ENCODE data around the gene DIAPH3. TPM values are rescaled to one million over a fixed set of nuclear protein-coding genes. Genes with fewer than 3 reads are reported as not detected.

DIAPH3 gene
- total RNA-seq, 1 donor from 2014 or later, result 4.5 TPM

- TF ChIP-seq, protein P1, sequence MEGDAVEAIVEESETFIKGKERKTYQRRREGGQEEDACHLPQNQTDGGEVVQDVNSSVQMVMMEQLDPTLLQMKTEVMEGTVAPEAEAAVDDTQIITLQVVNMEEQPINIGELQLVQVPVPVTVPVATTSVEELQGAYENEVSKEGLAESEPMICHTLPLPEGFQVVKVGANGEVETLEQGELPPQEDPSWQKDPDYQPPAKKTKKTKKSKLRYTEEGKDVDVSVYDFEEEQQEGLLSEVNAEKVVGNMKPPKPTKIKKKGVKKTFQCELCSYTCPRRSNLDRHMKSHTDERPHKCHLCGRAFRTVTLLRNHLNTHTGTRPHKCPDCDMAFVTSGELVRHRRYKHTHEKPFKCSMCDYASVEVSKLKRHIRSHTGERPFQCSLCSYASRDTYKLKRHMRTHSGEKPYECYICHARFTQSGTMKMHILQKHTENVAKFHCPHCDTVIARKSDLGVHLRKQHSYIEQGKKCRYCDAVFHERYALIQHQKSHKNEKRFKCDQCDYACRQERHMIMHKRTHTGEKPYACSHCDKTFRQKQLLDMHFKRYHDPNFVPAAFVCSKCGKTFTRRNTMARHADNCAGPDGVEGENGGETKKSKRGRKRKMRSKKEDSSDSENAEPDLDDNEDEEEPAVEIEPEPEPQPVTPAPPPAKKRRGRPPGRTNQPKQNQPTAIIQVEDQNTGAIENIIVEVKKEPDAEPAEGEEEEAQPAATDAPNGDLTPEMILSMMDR (IDR thresholded peaks at IDR 0.05; ENCODE audit: unreplicated experiment), result no peak
- H3K27me3 Mint-ChIP-seq (ENCODE audit: unreplicated experiment), result peaks cover 2% of the 10 kb centered on the region
- no peak for DNase-seq (ENCODE audit: low spot score)
- H3K36me3 Mint-ChIP-seq (ENCODE audit: low read depth, unreplicated experiment), result no peaks in the 10 kb centered on the region
- no peaks in the 10 kb centered on the region for H3K9me3 Mint-ChIP-seq (ENCODE audit: unreplicated experiment)
- H3K4me3 Mint-ChIP-seq (ENCODE audit: unreplicated experiment), result peak overlapping the region; percentile 31
- H3K27ac Mint-ChIP-seq (ENCODE audit: unreplicated experiment), result no peak overlapping the region
- peaks cover 2% of the 10 kb centered on the region for H3K4me1 Mint-ChIP-seq (ENCODE audit: unreplicated experiment)
Measured at GRCh38 chr13:59663707-59664106, 500.0 kb downstream of the DIAPH3 start.

DNA sequence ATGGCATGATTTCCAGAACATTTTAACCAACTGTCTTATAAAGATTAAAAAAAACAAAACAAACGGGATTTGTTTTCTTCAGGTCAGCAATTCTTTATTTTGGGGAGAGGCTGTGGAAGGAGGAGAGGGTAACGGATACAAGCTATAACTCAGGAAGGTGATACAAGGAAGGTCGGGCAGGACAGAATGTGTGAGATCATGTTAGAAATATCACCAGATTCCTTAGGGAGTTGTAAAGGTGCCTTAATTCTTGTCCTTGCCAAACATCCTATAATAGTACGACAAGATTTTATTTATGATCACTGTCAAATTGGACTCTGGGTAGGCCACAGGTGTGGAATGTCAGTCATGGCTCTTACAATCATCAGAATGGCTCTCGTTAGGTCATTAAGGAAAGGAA lies 503.1 kb downstream of the DIAPH3 start:
- Mint-ChIP-seq H3K27me3 (ENCODE audit: unreplicated experiment) (peaks cover 2% of the 10 kb centered on the region), H3K27ac (ENCODE audit: unreplicated experiment) (no peak overlapping the region), H3K4me3 (ENCODE audit: unreplicated experiment) (no peak overlapping the region), H3K36me3 (ENCODE audit: low read depth, unreplicated experiment) (no peaks in the 10 kb centered on the region), H3K4me1 (ENCODE audit: unreplicated experiment) (no peaks in the 10 kb centered on the region), H3K9me3 (ENCODE audit: unreplicated experiment) (no peaks in the 10 kb centered on the region)
- no peak for DNase-seq (ENCODE audit: low spot score)
- TF ChIP-seq, protein P1 (IDR thresholded peaks at IDR 0.05; ENCODE audit: unreplicated experiment), result no peak

DNA sequence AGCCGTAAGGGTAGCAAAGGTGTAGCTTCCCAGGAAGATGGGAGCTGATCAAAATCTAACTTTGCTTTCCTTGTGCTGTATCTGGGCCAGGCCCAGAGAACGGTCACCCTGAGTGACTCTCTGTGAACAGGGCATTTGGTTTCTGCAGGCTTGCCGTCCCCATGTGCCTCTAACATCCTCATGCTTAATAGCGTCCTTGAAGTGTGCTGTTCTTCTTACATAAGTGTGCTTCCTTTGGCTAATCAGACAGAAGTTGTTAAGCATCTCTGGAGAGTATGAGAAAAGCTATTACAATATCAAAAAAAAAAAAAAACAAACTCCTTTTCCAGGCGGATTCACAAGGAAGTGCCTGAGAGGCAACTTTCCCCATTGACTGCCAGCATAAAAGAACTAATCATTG lies 503.7 kb downstream of the DIAPH3 start:
- Mint-ChIP-seq H3K27ac (ENCODE audit: unreplicated experiment) (no peak overlapping the region), H3K4me3 (ENCODE audit: unreplicated experiment) (no peak overlapping the region), H3K27me3 (ENCODE audit: unreplicated experiment) (peaks cover 2% of the 10 kb centered on the region), H3K36me3 (ENCODE audit: low read depth, unreplicated experiment) (no peaks in the 10 kb centered on the region), H3K4me1 (ENCODE audit: unreplicated experiment) (no peaks in the 10 kb centered on the region), H3K9me3 (ENCODE audit: unreplicated experiment) (no peaks in the 10 kb centered on the region)
- no peak for DNase-seq (ENCODE audit: low spot score)
- TF ChIP-seq, protein P1 (IDR thresholded peaks at IDR 0.05; ENCODE audit: unreplicated experiment), result no peak

GRCh38 chr13:59658738-59659330 lies 504.9 kb downstream of the DIAPH3 start:
- Mint-ChIP-seq H3K36me3 (ENCODE audit: low read depth, unreplicated experiment) (no peaks in the 10 kb centered on the region), H3K27me3 (ENCODE audit: unreplicated experiment) (peaks cover 2% of the 10 kb centered on the region), H3K4me3 (ENCODE audit: unreplicated experiment) (no peak overlapping the region), H3K27ac (ENCODE audit: unreplicated experiment) (no peak overlapping the region), H3K9me3 (ENCODE audit: unreplicated experiment) (no peaks in the 10 kb centered on the region), H3K4me1 (ENCODE audit: unreplicated experiment) (no peaks in the 10 kb centered on the region)
- DNase-seq (ENCODE audit: low spot score), result no peak
- TF ChIP-seq, protein P1 (IDR thresholded peaks at IDR 0.05; ENCODE audit: unreplicated experiment), result no peak

- no peaks in the 10 kb centered on the region for H3K9me3 Mint-ChIP-seq (ENCODE audit: unreplicated experiment)
- no peaks in the 10 kb centered on the region for H3K4me1 Mint-ChIP-seq (ENCODE audit: unreplicated experiment)
- no peaks in the 10 kb centered on the region for H3K36me3 Mint-ChIP-seq (ENCODE audit: low read depth, unreplicated experiment)
- no peak for DNase-seq (ENCODE audit: low spot score)
- TF ChIP-seq, protein P1 (IDR thresholded peaks at IDR 0.05; ENCODE audit: unreplicated experiment), result no peak
- no peaks in the 10 kb centered on the region for H3K27me3 Mint-ChIP-seq (ENCODE audit: unreplicated experiment)
- H3K4me3 Mint-ChIP-seq (ENCODE audit: unreplicated experiment), result no peak overlapping the region
- no peak overlapping the region for H3K27ac Mint-ChIP-seq (ENCODE audit: unreplicated experiment)
Measured at GRCh38 chr13:59658027-59658737, 505.5 kb downstream of the DIAPH3 start.

Measured in endothelial cell (in vitro differentiated cells).